LNCAP (cell line): ENCODE measurements around the gene RERE.
A peak's percentile ranks its signal among the peaks of the same experiment; 100 is the strongest.

Source experiments
- CTCF ChIP-seq: fragments of 450-650 bp; IDR thresholded peaks from 2 replicates; pipeline ENCODE4 v1.5.1; 2017; ENCODE audit warnings: mild to moderate bottlenecking

Gene RERE

GRCh38 chr1:8568837-8569236 is 248.6 kb downstream of the RERE start:
- TF ChIP-seq CTCF, result no peak

- no peak for TF ChIP-seq CTCF
Measured at GRCh38 chr1:8567146-8567545, 250.3 kb downstream of the RERE start.

- TF ChIP-seq CTCF, result no peak
Measured at GRCh38 chr1:8565802-8566201, 251.6 kb downstream of the RERE start.

GRCh38 chr1:8563944-8564537 is 253.4 kb downstream of the RERE start:
- no peak for TF ChIP-seq CTCF

GRCh38 chr1:8562881-8563865 is 254.3 kb downstream of the RERE start:
- no peak for TF ChIP-seq CTCF

GRCh38 chr1:8562222-8562621 is 255.2 kb downstream of the RERE start:
- TF ChIP-seq CTCF, result no peak

- TF ChIP-seq CTCF, result peak; percentile 96
Measured at GRCh38 chr1:8560611-8561544, 256.6 kb downstream of the RERE start.
